Peyer's patch (tissue), 4 donors: ENCODE results near the gene LEMD2. TPM values are rescaled to one million over a fixed set of nuclear protein-coding genes. Genes with fewer than 3 reads are reported as not detected.

ENCODE experiments used
- DNase-seq, 3 donors: peaks; one replicate each; pipeline ENCODE4 v3.0.0-alpha.2; 2017 to 2019
- H3K27ac ChIP-seq, 4 donors: fragments of 200-600 bp; sonication (generic); one replicate each; pipeline ENCODE4 v1.5.1; 2016 to 2019
- H3K27me3 ChIP-seq, 2 donors: fragments of 200-600 bp; sonication (generic); one replicate each; pipeline ENCODE4 v1.5.1; 2019
- H3K36me3 ChIP-seq, 3 donors: fragments of 200-600 bp; sonication (generic); one replicate each; pipeline ENCODE4 v1.5.1; 2016 to 2019
- H3K4me1 ChIP-seq, 4 donors: fragments of 200-600 bp; sonication (generic); one replicate each; pipeline ENCODE4 v1.5.1; 2016 to 2019
- H3K4me3 ChIP-seq, 4 donors: fragments of 200-600 bp; sonication (generic); 1 replicate in 3 of 4; 2 replicates in 1 of 4; pipeline ENCODE4 v1.5.1; 2016 to 2019; ENCODE audit warnings: mild to moderate bottlenecking in 1 of 4
- H3K9me3 ChIP-seq, 4 donors: fragments of 200-600 bp; sonication (generic); one replicate each; pipeline ENCODE4 v1.5.1; 2016 to 2019; ENCODE audit warnings: mild to moderate bottlenecking in 1 of 4
- CTCF ChIP-seq, 6 experiments: fragments of 450-650 bp in 4 of 6; fragments of 200-600 bp in 2 of 6; sonication (generic) in 1 of 6; IDR thresholded peaks; one replicate each; pipeline ENCODE4 v1.5.1; 2017 to 2019; ENCODE audit warnings: antibody characterized with exemption in 6 of 6, mild to moderate bottlenecking in 3 of 6, moderate library complexity in 1 of 6
- POLR2A ChIP-seq, 2 donors: fragments of 450-650 bp; IDR thresholded peaks; one replicate each; pipeline ENCODE4 v1.5.1; 2017; ENCODE audit warnings: antibody characterized with exemption in 2 of 2, mild to moderate bottlenecking in 2 of 2, moderate library complexity in 2 of 2
- total RNA-seq, 4 donors: library from RNA; depleted of rRNA; stranded (reverse); fragments of >200 nt; gene quantifications; one replicate each; pipeline ENCODE4 v1.1.0, GENCODE V29; 2016

The LEMD2 gene
- total RNA-seq, 4 donors from 2014 or later, result 53.8 to 85.3 (median 75.8) TPM

- DNase-seq, result no peak
- H3K4me1 ChIP-seq, result peaks cover 0 to 12% (median 0%) of the 10 kb centered on the region in 4 donors
- TF ChIP-seq CTCF (IDR thresholded peaks at IDR 0.05) (no peak), POLR2A (IDR thresholded peaks at IDR 0.05) (no peak)
- H3K27ac ChIP-seq, result no peak overlapping the region
- H3K27me3 ChIP-seq, result no peaks in the 10 kb centered on the region
- H3K4me3 ChIP-seq, result no peak overlapping the region
- H3K36me3 ChIP-seq, result no peaks in the 10 kb centered on the region
- no peaks in the 10 kb centered on the region for H3K9me3 ChIP-seq
Observed at GRCh38 chr6:33757113-33757512, 31.8 kb downstream of the LEMD2 start.

GRCh38 chr6:33756211-33756954 lies 32.5 kb downstream of the LEMD2 start:
- DNase-seq, result no peak
- H3K9me3 ChIP-seq, result no peaks in the 10 kb centered on the region
- H3K4me1 ChIP-seq, result peaks cover 0 to 14% (median 2%) of the 10 kb centered on the region in 4 donors
- H3K27ac ChIP-seq, result no peak overlapping the region
- no peak overlapping the region for H3K4me3 ChIP-seq
- no peaks in the 10 kb centered on the region for H3K36me3 ChIP-seq
- H3K27me3 ChIP-seq, result no peaks in the 10 kb centered on the region
- TF ChIP-seq POLR2A (IDR thresholded peaks at IDR 0.05) (no peak), CTCF (IDR thresholded peaks at IDR 0.05) (no peak)

- Histone ChIP-seq H3K27ac (no peak overlapping the region), H3K4me3 (no peak overlapping the region), H3K27me3 (no peaks in the 10 kb centered on the region), H3K9me3 (no peaks in the 10 kb centered on the region), H3K4me1 (peaks cover 0 to 10% (median 2%) of the 10 kb centered on the region in 4 donors), H3K36me3 (no peaks in the 10 kb centered on the region)
- no peak for TF ChIP-seq CTCF (IDR thresholded peaks at IDR 0.05)
- no peak for TF ChIP-seq POLR2A (IDR thresholded peaks at IDR 0.05)
- DNase-seq, result no peak
Observed at GRCh38 chr6:33755070-33755869, 33.7 kb downstream of the LEMD2 start.

- H3K27me3 ChIP-seq, result no peaks in the 10 kb centered on the region
- peaks cover 0 to 10% (median 2%) of the 10 kb centered on the region in 4 donors for H3K4me1 ChIP-seq
- DNase-seq, result no peak
- no peaks in the 10 kb centered on the region for H3K36me3 ChIP-seq
- H3K9me3 ChIP-seq, result no peaks in the 10 kb centered on the region
- no peak overlapping the region for H3K27ac ChIP-seq
- no peak for TF ChIP-seq POLR2A (IDR thresholded peaks at IDR 0.05)
- H3K4me3 ChIP-seq, result no peak overlapping the region
Observed at GRCh38 chr6:33754222-33754621, 34.7 kb downstream of the LEMD2 start.

GRCh38 chr6:33752646-33753015 lies 36.3 kb downstream of the LEMD2 start:
- H3K36me3 ChIP-seq, result no peaks in the 10 kb centered on the region
- no peak overlapping the region for H3K27ac ChIP-seq
- DNase-seq, result no peak
- H3K4me3 ChIP-seq, result no peak overlapping the region
- H3K27me3 ChIP-seq, result no peaks in the 10 kb centered on the region
- H3K4me1 ChIP-seq, result peaks cover 0 to 10% (median 2%) of the 10 kb centered on the region in 4 donors
- H3K9me3 ChIP-seq, result no peaks in the 10 kb centered on the region
- TF ChIP-seq CTCF (IDR thresholded peaks at IDR 0.05), result no peak
- TF ChIP-seq POLR2A (IDR thresholded peaks at IDR 0.05), result no peak
